MM.1S (cell line): ENCODE results near the gene DYNLT4.

ENCODE experiments used
- EZH2 ChIP-seq: fragments of 300-600 bp; sonication (generic); optimal IDR thresholded peaks from 2 replicates; pipeline ENCODE3; 2017; ENCODE audit warnings: low read depth, mild to moderate bottlenecking, antibody characterized with exemption, low read length, mixed read lengths
- TF ChIP-seq, protein P1 (sequence below): fragments of 300-600 bp; sonication (generic); IDR thresholded peaks from 2 replicates; pipeline ENCODE4 v1.5.1; 2016; ENCODE audit warnings: antibody characterized with exemption, low read length, mixed read lengths

DNA sequence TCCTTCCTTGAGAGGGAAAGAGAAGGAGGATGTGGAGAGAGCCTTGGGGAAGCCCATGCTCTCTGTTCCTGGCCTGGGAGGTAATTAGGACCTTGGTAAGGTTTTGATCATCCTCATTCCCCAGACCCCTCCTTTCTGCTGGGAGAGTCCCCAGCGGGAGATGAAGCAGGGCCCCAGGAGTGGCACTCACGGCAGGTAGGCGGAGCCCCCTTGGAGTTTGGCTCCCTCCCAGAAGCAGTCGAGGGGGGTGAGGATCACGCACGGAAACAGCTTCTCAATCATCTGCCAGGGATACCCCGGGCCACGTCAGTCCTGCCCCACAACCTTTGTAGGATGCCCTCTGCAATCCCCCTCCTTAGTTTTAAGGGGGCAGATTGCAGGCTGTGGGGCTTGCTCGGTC lies 24.4 kb upstream of the DYNLT4 start:
- TF ChIP-seq, protein P1, sequence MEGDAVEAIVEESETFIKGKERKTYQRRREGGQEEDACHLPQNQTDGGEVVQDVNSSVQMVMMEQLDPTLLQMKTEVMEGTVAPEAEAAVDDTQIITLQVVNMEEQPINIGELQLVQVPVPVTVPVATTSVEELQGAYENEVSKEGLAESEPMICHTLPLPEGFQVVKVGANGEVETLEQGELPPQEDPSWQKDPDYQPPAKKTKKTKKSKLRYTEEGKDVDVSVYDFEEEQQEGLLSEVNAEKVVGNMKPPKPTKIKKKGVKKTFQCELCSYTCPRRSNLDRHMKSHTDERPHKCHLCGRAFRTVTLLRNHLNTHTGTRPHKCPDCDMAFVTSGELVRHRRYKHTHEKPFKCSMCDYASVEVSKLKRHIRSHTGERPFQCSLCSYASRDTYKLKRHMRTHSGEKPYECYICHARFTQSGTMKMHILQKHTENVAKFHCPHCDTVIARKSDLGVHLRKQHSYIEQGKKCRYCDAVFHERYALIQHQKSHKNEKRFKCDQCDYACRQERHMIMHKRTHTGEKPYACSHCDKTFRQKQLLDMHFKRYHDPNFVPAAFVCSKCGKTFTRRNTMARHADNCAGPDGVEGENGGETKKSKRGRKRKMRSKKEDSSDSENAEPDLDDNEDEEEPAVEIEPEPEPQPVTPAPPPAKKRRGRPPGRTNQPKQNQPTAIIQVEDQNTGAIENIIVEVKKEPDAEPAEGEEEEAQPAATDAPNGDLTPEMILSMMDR = no peak
- no peak for TF ChIP-seq EZH2
